Peyer's patch (tissue), 4 donors: ENCODE results near the gene AMELX.

Experiments
- POLR2A ChIP-seq, 2 donors: fragments of 450-650 bp; IDR thresholded peaks; one replicate each; pipeline ENCODE4 v1.5.1; 2017; ENCODE audit warnings: antibody characterized with exemption in 2 of 2, mild to moderate bottlenecking in 2 of 2, moderate library complexity in 2 of 2
- TF ChIP-seq, protein P1 (sequence below), 6 experiments: fragments of 450-650 bp in 4 of 6; fragments of 200-600 bp in 2 of 6; sonication (generic) in 1 of 6; IDR thresholded peaks; one replicate each; pipeline ENCODE4 v1.5.1; 2017 to 2019; ENCODE audit warnings: antibody characterized with exemption in 6 of 6, mild to moderate bottlenecking in 3 of 6, moderate library complexity in 1 of 6

DNA sequence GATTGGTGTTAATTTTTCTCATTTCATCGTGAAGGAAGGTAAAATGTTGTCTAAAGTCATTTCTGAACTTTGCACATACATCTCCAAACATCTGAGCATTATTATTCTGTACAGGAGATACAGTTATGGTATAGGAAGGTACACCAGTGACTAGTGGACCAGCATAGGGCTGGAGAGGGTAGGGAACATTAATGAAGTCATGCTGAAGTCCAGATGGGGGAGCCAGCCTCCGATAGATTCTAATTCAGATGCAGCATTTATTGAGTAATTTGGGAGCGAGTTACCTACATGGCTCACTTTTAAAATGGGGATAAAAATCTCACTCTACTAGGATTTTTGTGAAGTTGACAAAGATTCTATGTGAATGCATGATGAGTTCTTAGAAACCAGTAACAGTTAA lies 34.9 kb downstream of the AMELX start:
- TF ChIP-seq, protein P1, sequence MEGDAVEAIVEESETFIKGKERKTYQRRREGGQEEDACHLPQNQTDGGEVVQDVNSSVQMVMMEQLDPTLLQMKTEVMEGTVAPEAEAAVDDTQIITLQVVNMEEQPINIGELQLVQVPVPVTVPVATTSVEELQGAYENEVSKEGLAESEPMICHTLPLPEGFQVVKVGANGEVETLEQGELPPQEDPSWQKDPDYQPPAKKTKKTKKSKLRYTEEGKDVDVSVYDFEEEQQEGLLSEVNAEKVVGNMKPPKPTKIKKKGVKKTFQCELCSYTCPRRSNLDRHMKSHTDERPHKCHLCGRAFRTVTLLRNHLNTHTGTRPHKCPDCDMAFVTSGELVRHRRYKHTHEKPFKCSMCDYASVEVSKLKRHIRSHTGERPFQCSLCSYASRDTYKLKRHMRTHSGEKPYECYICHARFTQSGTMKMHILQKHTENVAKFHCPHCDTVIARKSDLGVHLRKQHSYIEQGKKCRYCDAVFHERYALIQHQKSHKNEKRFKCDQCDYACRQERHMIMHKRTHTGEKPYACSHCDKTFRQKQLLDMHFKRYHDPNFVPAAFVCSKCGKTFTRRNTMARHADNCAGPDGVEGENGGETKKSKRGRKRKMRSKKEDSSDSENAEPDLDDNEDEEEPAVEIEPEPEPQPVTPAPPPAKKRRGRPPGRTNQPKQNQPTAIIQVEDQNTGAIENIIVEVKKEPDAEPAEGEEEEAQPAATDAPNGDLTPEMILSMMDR (IDR thresholded peaks at IDR 0.05) = no peak
- TF ChIP-seq POLR2A (IDR thresholded peaks at IDR 0.05) = no peak
